GM23338 (cell line): Measurements from ENCODE around the gene CCDC170. TPM values are rescaled to one million over a fixed set of nuclear protein-coding genes. Genes with fewer than 3 reads are reported as not detected.

Experiments used
- ATAC-seq: fragments of 200-7000 bp; cut with Tn5 transposase; 3 replicates; pipeline ENCODE4 v1.9.1; 2020
- DNase-seq: peaks from one replicate; pipeline ENCODE4 v3.0.0-alpha.2; 2015; ENCODE audit warnings: low spot score
- H2AFZ ChIP-seq: fragments of 200-600 bp; sonication (generic); 2 replicates; pipeline ENCODE4 v1.8.0; 2016; ENCODE audit warnings: antibody characterized with exemption, mild to moderate bottlenecking, moderate library complexity
- H3F3A ChIP-seq: fragments of 200-600 bp; sonication (generic); replicated peaks from 2 replicates; pipeline ENCODE4 v1.8.0; 2017; ENCODE audit warnings: antibody characterized with exemption, mixed run types, low read depth
- H3K27ac ChIP-seq: fragments of 200-600 bp; sonication (generic); 2 replicates; pipeline ENCODE4 v1.6.1; 2016; ENCODE audit warnings: low read depth
- H3K27me3 ChIP-seq: fragments of 200-600 bp; sonication (generic); 2 replicates; pipeline ENCODE4 v1.8.0; 2016; ENCODE audit warnings: mild to moderate bottlenecking, mixed run types, moderate library complexity; ENCODE audit not compliant: insufficient read depth
- H3K36me3 ChIP-seq: fragments of 200-600 bp; sonication (generic); 2 replicates; pipeline ENCODE4 v1.8.0; 2016; ENCODE audit warnings: mild to moderate bottlenecking; ENCODE audit not compliant: insufficient read depth
- H3K4me1 ChIP-seq: fragments of 200-600 bp; sonication (generic); 2 replicates; pipeline ENCODE4 v1.8.0; 2016; ENCODE audit warnings: mild to moderate bottlenecking, moderate library complexity; ENCODE audit not compliant: insufficient read depth
- H3K4me2 ChIP-seq: fragments of 200-600 bp; sonication (generic); 2 replicates; pipeline ENCODE4 v1.7.1; 2017; ENCODE audit warnings: mixed run types
- H3K4me3 ChIP-seq: fragments of 200-600 bp; sonication (generic); 2 replicates; pipeline ENCODE4 v1.6.1; 2016; ENCODE audit warnings: mixed run types
- H3K79me2 ChIP-seq: fragments of 200-600 bp; sonication (generic); replicated peaks from 2 replicates; pipeline ENCODE4 v1.8.0; 2017; ENCODE audit warnings: mild to moderate bottlenecking; ENCODE audit not compliant: insufficient read depth
- H3K9me2 ChIP-seq: fragments of 200-600 bp; sonication (generic); 2 replicates; pipeline ENCODE4 v1.8.0; 2017; ENCODE audit not compliant: insufficient read depth
- H4K20me1 ChIP-seq: fragments of 200-600 bp; sonication (generic); replicated peaks from 2 replicates; pipeline ENCODE4 v1.8.0; 2017; ENCODE audit warnings: mild to moderate bottlenecking; ENCODE audit not compliant: insufficient read depth
- H3K27ac Mint-ChIP-seq: 2 replicates; pipeline ENCODE4 v1.8.0; 2020; ENCODE audit warnings: inconsistent platforms, mild to moderate bottlenecking, moderate library complexity, mixed read lengths
- H3K27me3 Mint-ChIP-seq: 3 replicates; pipeline ENCODE4 v1.8.0; 2022; ENCODE audit warnings: low read depth, mild to moderate bottlenecking, moderate library complexity, mixed read lengths, inconsistent platforms; ENCODE audit not compliant: insufficient read depth, poor library complexity
- H3K36me3 Mint-ChIP-seq: 3 replicates; pipeline ENCODE4 v1.8.0; 2021; ENCODE audit warnings: low read depth, mild to moderate bottlenecking, inconsistent platforms, moderate library complexity, mixed read lengths
- H3K4me1 Mint-ChIP-seq: 3 replicates; pipeline ENCODE4 v1.8.0; 2020; ENCODE audit warnings: mild to moderate bottlenecking, inconsistent platforms, mixed read lengths
- H3K4me3 Mint-ChIP-seq: 3 replicates; pipeline ENCODE4 v1.8.0; 2021; ENCODE audit warnings: moderate library complexity, mild to moderate bottlenecking, inconsistent platforms, mixed read lengths
- H3K9me3 Mint-ChIP-seq: 3 replicates; pipeline ENCODE4 v1.8.0; 2020; ENCODE audit warnings: moderate library complexity, mild to moderate bottlenecking, inconsistent platforms, mixed read lengths
- CREB1 ChIP-seq: fragments of 250-450 bp; sonication (Bioruptor Pico); IDR thresholded peaks from 2 replicates; pipeline ENCODE4 v1.5.0; 2020; ENCODE audit warnings: low read depth, mild to moderate bottlenecking, moderate library complexity
- EZH2phosphoT487 ChIP-seq: fragments of 200-600 bp; sonication (generic); IDR thresholded peaks from one replicate; pipeline ENCODE4 v1.8.1; 2018; ENCODE audit warnings: antibody characterized with exemption; ENCODE audit not compliant: unreplicated experiment
- JUNB ChIP-seq: IDR thresholded peaks from one replicate; pipeline ENCODE4 v1.6.1; 2016; ENCODE audit warnings: antibody characterized with exemption; ENCODE audit not compliant: unreplicated experiment
- NANOG ChIP-seq: IDR thresholded peaks from 2 replicates; pipeline ENCODE4 v1.6.1; 2016; ENCODE audit warnings: antibody characterized with exemption, borderline replicate concordance
- POLR2AphosphoS5 ChIP-seq: IDR thresholded peaks from 2 replicates; pipeline ENCODE4 v1.6.1; 2016; ENCODE audit warnings: antibody characterized with exemption, low read depth
- STAT1 ChIP-seq: IDR thresholded peaks from one replicate; pipeline ENCODE4 v1.6.1; 2016; ENCODE audit warnings: antibody characterized with exemption; ENCODE audit not compliant: unreplicated experiment
- ZNF114 ChIP-seq: fragments of 250-450 bp; sonication (Bioruptor Pico); IDR thresholded peaks from 2 replicates; pipeline ENCODE4 v1.5.0; 2020; ENCODE audit warnings: mild to moderate bottlenecking, moderate library complexity
- ZNF331 ChIP-seq: fragments of 250-450 bp; sonication (Bioruptor Pico); IDR thresholded peaks from 2 replicates; pipeline ENCODE4 v1.5.0; 2020; ENCODE audit warnings: low read depth, mild to moderate bottlenecking, moderate library complexity
- polyA plus RNA-seq: library from polyadenylated mRNA; unstranded; fragments of >200 nt; fragmentation: Nextera tagmentation; extraction: Ambion mirVana; gene quantifications from 2 replicates; pipeline ENCODE4 v1.2.1, GENCODE V29; 2016
- total RNA-seq: library from RNA; depleted of rRNA; stranded (reverse); fragments of >200 nt; shearing (Covaris generic); gene quantifications from 2 replicates; pipeline ENCODE4 v1.2.3, GENCODE V29; 2014
- TF ChIP-seq, protein P1 (sequence below): IDR thresholded peaks from one replicate; pipeline ENCODE4 v1.6.1; 2018; ENCODE audit warnings: antibody characterized with exemption; ENCODE audit not compliant: unreplicated experiment
- TF ChIP-seq, protein P2 (sequence below): IDR thresholded peaks from 2 replicates; pipeline ENCODE4 v1.6.1; 2016; ENCODE audit warnings: antibody characterized with exemption
- TF ChIP-seq, protein P3 (sequence below): fragments of 250-450 bp; sonication (Bioruptor Pico); IDR thresholded peaks from 2 replicates; pipeline ENCODE4 v1.5.0; 2020; ENCODE audit warnings: mild to moderate bottlenecking, moderate library complexity

The CCDC170 gene
- total and polyA plus RNA-seq, 2 experiments from 2014 or later, result 0.18 TPM; not detected in 1

DNA sequence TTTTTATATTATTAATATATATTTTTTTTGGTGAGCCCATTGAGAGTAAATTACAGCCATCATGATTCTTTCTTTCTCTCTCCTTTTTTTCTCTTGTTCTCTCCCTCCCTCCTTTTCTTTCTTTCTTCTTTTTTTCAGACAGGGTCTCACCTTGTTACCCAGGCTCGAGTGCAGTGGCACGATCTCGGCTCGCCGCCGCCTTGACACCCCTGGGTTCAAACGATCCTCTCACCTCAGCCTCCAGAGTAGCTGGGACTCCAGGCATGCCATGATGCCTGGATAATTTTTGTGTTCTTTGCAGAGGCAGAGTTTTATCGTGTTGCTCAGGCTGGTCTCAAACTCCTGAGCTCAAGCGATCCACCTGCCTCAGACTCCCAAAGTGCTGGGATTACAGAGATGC is 1.6 kb downstream of the CCDC170 start:
- H3K4me1 Mint-ChIP-seq, result peaks cover 7% of the 10 kb centered on the region
- H3K4me3 Mint-ChIP-seq, result peak overlapping the region; percentile 46; the same call in 2 of the 3 replicates

DNA sequence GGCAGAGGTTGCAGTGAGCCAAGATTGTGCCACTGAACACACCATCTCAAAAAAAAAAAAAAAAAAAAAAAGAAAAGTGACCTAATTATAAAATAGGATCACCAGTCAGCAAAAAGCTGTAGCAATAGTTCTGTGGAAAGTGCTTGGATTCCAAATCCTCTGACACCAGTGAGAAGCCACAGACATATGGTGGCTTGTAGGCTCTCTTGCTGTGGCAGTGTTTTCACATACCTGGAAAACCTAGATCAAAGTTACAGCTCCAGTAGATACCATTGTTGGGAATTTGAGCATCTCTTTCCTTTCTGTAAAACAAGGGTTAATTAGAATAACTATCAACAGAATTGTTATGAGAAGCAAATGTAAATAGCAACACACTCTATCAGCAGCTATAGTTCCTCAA is 4.1 kb downstream of the CCDC170 start:
- Histone ChIP-seq H3K4me1 (peaks cover 9% of the 10 kb centered on the region), H3K36me3 (no peaks in the 10 kb centered on the region), H4K20me1 (no peaks in the 10 kb centered on the region; the same call in 1 of the 2 replicates), H3K4me2 (peak overlapping the region; percentile 49), H3F3A (no peaks in the 10 kb centered on the region), H3K27ac (no peak overlapping the region), H3K9me2 (no peaks in the 10 kb centered on the region), H2AFZ (no peak overlapping the region), H3K79me2 (no peaks in the 10 kb centered on the region), H3K4me3 (no peak overlapping the region), H3K27me3 (peaks cover 36% of the 10 kb centered on the region)
- DNase-seq (peak; percentile 27), ATAC-seq (no peak)
- H3K27ac Mint-ChIP-seq, result no peak overlapping the region
- peaks cover 23% of the 10 kb centered on the region for H3K27me3 Mint-ChIP-seq
- peaks cover 7% of the 10 kb centered on the region for H3K4me1 Mint-ChIP-seq
- no peaks in the 10 kb centered on the region for H3K9me3 Mint-ChIP-seq
- no peaks in the 10 kb centered on the region for H3K36me3 Mint-ChIP-seq
- no peak overlapping the region for H3K4me3 Mint-ChIP-seq
- no peak for TF ChIP-seq JUNB
- no peak for TF ChIP-seq POLR2AphosphoS5
- no peak for TF ChIP-seq ZNF114 (CRISPR knock-in tag)
- no peak for TF ChIP-seq STAT1
- TF ChIP-seq ZNF331 (CRISPR knock-in tag), result no peak
- no peak for TF ChIP-seq EZH2phosphoT487
- no peak for TF ChIP-seq CREB1 (CRISPR knock-in tag)
- TF ChIP-seq, protein P1, sequence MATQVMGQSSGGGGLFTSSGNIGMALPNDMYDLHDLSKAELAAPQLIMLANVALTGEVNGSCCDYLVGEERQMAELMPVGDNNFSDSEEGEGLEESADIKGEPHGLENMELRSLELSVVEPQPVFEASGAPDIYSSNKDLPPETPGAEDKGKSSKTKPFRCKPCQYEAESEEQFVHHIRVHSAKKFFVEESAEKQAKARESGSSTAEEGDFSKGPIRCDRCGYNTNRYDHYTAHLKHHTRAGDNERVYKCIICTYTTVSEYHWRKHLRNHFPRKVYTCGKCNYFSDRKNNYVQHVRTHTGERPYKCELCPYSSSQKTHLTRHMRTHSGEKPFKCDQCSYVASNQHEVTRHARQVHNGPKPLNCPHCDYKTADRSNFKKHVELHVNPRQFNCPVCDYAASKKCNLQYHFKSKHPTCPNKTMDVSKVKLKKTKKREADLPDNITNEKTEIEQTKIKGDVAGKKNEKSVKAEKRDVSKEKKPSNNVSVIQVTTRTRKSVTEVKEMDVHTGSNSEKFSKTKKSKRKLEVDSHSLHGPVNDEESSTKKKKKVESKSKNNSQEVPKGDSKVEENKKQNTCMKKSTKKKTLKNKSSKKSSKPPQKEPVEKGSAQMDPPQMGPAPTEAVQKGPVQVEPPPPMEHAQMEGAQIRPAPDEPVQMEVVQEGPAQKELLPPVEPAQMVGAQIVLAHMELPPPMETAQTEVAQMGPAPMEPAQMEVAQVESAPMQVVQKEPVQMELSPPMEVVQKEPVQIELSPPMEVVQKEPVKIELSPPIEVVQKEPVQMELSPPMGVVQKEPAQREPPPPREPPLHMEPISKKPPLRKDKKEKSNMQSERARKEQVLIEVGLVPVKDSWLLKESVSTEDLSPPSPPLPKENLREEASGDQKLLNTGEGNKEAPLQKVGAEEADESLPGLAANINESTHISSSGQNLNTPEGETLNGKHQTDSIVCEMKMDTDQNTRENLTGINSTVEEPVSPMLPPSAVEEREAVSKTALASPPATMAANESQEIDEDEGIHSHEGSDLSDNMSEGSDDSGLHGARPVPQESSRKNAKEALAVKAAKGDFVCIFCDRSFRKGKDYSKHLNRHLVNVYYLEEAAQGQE, result no peak
- TF ChIP-seq, protein P2, sequence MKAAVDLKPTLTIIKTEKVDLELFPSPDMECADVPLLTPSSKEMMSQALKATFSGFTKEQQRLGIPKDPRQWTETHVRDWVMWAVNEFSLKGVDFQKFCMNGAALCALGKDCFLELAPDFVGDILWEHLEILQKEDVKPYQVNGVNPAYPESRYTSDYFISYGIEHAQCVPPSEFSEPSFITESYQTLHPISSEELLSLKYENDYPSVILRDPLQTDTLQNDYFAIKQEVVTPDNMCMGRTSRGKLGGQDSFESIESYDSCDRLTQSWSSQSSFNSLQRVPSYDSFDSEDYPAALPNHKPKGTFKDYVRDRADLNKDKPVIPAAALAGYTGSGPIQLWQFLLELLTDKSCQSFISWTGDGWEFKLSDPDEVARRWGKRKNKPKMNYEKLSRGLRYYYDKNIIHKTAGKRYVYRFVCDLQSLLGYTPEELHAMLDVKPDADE, result no peak
- TF ChIP-seq, protein P3, sequence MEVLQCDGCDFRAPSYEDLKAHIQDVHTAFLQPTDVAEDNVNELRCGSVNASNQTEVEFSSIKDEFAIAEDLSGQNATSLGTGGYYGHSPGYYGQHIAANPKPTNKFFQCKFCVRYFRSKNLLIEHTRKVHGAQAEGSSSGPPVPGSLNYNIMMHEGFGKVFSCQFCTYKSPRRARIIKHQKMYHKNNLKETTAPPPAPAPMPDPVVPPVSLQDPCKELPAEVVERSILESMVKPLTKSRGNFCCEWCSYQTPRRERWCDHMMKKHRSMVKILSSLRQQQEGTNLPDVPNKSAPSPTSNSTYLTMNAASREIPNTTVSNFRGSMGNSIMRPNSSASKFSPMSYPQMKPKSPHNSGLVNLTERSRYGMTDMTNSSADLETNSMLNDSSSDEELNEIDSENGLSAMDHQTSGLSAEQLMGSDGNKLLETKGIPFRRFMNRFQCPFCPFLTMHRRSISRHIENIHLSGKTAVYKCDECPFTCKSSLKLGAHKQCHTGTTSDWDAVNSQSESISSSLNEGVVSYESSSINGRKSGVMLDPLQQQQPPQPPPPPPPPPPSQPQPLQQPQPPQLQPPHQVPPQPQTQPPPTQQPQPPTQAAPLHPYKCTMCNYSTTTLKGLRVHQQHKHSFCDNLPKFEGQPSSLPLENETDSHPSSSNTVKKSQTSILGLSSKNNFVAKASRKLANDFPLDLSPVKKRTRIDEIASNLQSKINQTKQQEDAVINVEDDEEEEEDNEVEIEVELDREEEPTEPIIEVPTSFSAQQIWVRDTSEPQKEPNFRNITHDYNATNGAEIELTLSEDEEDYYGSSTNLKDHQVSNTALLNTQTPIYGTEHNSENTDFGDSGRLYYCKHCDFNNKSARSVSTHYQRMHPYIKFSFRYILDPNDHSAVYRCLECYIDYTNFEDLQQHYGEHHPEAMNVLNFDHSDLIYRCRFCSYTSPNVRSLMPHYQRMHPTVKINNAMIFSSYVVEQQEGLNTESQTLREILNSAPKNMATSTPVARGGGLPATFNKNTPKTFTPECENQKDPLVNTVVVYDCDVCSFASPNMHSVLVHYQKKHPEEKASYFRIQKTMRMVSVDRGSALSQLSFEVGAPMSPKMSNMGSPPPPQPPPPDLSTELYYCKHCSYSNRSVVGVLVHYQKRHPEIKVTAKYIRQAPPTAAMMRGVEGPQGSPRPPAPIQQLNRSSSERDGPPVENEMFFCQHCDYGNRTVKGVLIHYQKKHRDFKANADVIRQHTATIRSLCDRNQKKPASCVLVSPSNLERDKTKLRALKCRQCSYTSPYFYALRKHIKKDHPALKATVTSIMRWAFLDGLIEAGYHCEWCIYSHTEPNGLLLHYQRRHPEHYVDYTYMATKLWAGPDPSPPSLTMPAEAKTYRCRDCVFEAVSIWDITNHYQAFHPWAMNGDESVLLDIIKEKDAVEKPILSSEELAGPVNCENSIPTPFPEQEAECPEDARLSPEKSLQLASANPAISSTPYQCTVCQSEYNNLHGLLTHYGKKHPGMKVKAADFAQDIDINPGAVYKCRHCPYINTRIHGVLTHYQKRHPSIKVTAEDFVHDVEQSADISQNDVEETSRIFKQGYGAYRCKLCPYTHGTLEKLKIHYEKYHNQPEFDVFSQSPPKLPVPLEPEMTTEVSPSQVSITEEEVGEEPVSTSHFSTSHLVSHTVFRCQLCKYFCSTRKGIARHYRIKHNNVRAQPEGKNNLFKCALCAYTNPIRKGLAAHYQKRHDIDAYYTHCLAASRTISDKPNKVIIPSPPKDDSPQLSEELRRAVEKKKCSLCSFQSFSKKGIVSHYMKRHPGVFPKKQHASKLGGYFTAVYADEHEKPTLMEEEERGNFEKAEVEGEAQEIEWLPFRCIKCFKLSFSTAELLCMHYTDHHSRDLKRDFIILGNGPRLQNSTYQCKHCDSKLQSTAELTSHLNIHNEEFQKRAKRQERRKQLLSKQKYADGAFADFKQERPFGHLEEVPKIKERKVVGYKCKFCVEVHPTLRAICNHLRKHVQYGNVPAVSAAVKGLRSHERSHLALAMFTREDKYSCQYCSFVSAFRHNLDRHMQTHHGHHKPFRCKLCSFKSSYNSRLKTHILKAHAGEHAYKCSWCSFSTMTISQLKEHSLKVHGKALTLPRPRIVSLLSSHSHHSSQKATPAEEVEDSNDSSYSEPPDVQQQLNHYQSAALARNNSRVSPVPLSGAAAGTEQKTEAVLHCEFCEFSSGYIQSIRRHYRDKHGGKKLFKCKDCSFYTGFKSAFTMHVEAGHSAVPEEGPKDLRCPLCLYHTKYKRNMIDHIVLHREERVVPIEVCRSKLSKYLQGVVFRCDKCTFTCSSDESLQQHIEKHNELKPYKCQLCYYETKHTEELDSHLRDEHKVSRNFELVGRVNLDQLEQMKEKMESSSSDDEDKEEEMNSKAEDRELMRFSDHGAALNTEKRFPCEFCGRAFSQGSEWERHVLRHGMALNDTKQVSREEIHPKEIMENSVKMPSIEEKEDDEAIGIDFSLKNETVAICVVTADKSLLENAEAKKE (CRISPR knock-in tag), result no peak
- no peak for TF ChIP-seq NANOG

More for the DNA sequence above, 1.6 kb downstream of the CCDC170 start:
- Histone ChIP-seq H4K20me1 (no peaks in the 10 kb centered on the region; the same call in 1 of the 2 replicates), H3F3A (no peaks in the 10 kb centered on the region), H3K4me1 (peaks cover 9% of the 10 kb centered on the region), H3K27ac (no peak overlapping the region), H3K4me2 (no peak overlapping the region; the same call in 1 of the 2 replicates), H3K79me2 (no peaks in the 10 kb centered on the region), H2AFZ (no peak overlapping the region), H3K9me2 (no peaks in the 10 kb centered on the region), H3K36me3 (no peaks in the 10 kb centered on the region), H3K4me3 (no peak overlapping the region), H3K27me3 (peaks cover 49% of the 10 kb centered on the region)
- no peak for ATAC-seq
- DNase-seq, result no peak
- Mint-ChIP-seq H3K9me3 (no peaks in the 10 kb centered on the region), H3K27me3 (peaks cover 29% of the 10 kb centered on the region), H3K27ac (no peak overlapping the region), H3K36me3 (no peaks in the 10 kb centered on the region)
- no peak for TF ChIP-seq CREB1 (CRISPR knock-in tag)
